ENCODE results near the gene HAUS8.
"Not testable (repeated sequence)": the region's sequence is repeated elsewhere in the genome, so short reads cannot be mapped to it uniquely, and the experiment has no call there.

DNA sequence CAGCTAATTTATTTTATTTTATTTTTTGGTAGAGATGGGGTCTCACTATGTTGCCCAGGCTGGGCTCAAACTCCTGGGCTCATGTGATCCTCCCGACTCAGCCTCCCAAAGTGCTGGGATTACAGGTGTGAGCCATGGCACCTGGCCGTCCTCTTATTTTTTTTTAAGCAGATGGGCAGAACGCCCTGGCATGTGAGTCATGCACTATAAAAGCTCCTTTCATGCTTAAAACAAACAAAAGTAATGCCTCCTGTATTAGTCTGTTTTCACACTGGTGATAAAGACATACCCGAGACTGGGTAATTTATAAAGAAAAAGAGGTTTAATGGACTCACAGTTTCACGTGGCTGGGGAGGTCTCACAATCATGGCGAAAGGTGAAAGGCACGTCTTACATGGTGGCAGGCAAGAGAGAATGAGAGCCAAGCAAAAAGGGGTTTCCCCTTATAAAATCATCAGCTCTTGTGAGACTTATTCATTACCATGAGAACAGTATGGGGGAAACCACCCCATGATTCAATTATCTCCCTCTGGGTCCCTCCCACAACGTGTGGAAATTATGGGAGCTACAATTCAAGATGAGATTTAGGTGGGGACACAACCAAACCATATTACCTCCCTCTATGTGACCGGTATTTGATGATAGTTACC, 60.9 kb downstream of the HAUS8 start:
- TF ChIP-seq, protein P1, sequence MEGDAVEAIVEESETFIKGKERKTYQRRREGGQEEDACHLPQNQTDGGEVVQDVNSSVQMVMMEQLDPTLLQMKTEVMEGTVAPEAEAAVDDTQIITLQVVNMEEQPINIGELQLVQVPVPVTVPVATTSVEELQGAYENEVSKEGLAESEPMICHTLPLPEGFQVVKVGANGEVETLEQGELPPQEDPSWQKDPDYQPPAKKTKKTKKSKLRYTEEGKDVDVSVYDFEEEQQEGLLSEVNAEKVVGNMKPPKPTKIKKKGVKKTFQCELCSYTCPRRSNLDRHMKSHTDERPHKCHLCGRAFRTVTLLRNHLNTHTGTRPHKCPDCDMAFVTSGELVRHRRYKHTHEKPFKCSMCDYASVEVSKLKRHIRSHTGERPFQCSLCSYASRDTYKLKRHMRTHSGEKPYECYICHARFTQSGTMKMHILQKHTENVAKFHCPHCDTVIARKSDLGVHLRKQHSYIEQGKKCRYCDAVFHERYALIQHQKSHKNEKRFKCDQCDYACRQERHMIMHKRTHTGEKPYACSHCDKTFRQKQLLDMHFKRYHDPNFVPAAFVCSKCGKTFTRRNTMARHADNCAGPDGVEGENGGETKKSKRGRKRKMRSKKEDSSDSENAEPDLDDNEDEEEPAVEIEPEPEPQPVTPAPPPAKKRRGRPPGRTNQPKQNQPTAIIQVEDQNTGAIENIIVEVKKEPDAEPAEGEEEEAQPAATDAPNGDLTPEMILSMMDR (IDR thresholded peaks at IDR 0.05), result not testable (repeated sequence)
- not testable (repeated sequence) for TF ChIP-seq POLR2A (IDR thresholded peaks at IDR 0.05)
